Retina (tissue), 1 donor: ENCODE data around the gene DYRK1A.

Experiments
- DNase-seq: peaks from one replicate; pipeline ENCODE4 v3.0.0-alpha.2; 2016

Gene DYRK1A

DNA sequence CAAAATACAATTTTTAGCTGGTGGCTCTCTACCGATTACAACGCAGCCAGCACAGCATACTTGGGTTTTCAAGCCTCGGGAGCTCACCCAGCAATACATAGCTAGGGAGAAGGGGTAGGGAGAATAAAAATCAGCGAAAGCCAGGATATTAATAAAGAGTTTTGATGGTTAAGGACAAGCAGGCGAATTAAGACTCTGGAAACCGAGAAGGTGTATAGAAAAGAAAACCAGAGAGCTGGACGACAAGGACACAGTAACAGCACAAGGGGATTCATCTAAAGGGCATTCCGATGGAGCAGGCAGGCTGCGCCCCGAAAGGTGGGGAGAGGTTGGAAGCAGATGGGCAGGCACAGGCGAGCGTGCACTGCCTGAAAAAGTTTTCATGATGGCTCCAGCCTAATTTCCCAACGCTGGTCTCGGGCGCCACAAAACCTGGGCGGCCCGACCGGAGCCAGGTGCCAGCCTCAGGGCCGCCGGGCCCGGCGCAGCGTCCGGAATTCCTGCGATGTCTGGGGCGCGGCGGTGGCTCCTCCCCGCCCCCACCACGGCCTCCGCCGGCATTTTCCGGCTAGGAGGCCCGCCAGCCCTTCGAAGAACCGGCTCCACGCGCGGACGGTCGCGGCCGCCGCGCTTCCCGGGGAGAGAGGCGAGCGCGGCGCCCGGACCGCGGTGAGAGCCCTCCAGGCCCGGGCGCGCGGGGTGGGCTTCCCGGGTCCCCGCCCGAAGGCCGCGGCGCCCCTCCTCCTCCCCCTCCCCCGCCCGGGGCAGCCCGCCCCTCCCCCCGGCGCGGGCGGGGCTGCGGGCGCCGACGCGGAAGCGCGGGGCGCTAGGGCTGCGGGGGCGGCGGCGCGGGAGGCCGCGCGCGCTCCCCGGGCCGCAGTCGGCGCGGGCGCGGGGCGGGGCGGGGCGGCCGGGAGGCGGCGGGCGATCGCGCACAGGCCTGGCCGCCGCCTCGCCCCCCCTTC, 774 bp upstream of the DYRK1A start:
- peak; percentile 88 for DNase-seq

- no peak for DNase-seq
These were observed 746 bp downstream of the DYRK1A start for GRCh38 chr21:37367336-37367702.

DNA sequence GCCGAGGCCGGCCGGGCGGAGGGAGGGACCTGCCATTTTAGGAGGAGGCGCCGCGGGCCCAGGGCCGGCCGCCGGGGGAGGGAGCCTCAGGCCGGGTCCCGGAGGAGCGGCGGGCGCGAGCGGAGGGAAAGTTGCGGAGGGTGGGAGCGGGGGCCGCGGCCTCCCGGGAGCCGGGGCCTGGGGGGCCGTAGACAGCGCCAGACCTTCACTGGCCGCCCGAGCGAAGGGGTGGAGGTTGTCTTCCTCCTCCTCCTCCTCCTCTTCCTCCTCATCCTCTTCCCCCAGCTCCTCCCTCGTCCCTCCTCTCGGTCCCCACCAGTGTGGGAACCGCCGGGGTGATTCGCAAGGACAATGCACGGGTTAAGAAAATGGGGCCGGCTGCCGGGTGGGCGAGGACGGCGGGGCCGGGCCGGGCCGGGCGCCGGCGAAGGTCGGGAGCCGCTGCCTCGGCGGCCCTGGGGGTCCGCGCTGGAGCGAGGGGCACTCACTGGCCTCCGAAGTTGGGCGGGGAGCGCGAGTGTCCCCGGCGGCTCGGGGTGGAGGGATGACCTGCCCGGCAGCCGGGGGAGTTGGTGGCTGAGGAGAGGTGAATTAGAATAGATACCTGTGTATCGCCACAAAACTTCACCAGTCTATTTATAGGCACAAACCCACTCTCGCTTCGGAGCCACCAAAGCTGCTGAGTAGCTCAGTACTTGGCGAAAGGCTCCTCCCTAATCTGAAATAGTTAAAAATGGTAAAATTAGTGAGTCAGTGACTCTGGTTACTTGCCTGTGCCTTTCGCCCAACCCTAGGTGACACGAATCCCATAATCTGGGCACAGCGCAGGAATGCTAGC, 1.3 kb downstream of the DYRK1A start:
- DNase-seq = peak; percentile 34

- no peak for DNase-seq
These were observed 2.1 kb downstream of the DYRK1A start for GRCh38 chr21:37368541-37369279.

DNA sequence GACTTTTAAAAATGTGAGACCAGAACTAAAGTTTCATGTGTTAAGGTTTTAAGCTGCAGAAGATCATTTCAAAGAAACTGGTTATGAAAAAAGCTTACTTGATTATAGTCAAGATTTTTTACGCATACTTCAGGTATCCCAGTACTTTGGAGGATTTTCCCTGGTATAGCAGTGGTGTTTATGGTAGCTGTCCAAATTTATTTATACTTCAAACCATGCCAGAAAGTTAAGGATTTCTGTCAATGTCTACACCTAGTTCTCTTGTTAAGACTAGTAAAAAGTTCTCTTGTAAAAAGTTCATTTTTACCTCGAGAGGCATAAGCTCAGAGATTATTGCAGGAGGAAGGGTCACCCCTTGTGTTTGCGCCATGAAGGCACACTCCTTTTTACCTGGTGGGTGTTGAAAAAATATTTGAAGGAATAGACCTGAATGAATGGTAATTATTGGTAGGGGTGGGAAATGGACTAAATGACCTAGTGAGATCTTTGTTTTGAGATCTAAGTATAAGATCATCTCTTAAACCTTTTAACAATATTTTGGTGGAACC, 2.8 kb downstream of the DYRK1A start:
- DNase-seq = no peak

DNA sequence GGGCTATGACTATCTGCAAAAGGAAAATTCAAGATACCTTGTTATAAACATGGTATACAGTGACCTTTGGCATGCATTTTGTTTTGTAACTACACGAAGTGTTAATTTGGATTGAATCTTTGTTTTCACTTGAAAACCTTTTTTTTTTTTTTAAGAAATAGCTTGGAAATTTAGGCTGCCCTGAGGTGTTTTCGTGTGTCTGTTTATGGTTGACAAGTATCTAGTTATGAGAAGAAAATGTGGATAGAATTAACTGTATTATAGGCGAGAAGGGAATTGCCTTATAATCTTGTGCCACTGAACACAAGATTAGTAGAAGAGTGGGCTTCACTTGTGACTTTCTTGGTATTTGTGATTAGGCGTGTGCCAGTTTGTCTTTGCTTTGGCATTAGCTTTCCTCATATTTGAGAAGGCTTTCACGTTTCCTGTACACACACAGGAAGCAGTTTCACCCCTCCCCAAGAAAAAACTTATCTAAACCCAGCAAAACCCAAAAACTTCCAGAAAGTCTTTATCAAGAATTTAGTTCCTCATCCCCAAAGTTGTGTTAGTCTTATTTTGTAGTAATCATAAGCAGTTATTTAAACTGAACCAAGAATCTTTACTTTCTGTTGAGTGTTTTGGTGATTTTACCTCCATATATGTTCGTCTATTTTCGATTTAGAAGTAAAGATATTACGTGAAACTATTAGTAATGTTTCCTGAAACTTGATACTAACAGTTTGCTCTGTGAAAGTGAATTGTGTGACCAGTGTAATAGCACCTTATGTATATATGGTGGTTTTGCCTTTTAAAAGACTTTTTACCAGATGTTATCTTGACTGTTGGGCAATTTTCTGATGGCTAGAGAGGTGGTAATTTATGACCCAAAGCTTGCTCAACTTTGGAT, 3.8 kb downstream of the DYRK1A start:
- DNase-seq = no peak

GRCh38 chr21:37371041-37371397, 4.4 kb downstream of the DYRK1A start:
- DNase-seq = no peak

GRCh38 chr21:37372127-37372731, 5.7 kb downstream of the DYRK1A start:
- no peak for DNase-seq

- DNase-seq = no peak
These were observed 6.4 kb downstream of the DYRK1A start for GRCh38 chr21:37372951-37373350.

GRCh38 chr21:37373539-37373938, 7.0 kb downstream of the DYRK1A start:
- DNase-seq = no peak

- no peak for DNase-seq
These were observed 7.5 kb downstream of the DYRK1A start for GRCh38 chr21:37374027-37374426.

- DNase-seq = no peak
These were observed 9.4 kb downstream of the DYRK1A start for GRCh38 chr21:37375866-37376574.

DNA sequence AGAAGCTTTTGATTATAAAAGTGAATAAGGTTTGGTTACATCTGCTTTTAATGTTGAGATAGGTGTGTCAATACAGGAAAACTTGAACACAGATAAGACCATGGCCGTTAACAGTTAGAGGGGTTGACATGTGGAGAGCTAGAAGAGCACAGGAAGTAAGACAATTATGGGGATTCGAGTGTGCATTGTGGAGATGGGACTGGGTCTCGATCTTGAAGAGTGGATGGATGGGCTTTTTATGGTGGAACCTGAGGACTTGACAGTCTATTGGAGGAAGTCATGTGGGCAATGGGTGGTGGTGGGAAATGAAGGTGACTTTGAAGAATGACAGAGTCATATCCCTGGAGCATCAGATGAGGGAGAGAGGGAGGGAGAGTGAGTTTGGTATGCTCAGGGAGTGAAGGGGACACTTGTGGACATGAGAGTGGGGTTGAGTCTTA, 12.1 kb downstream of the DYRK1A start:
- no peak for DNase-seq

GRCh38 chr21:37380349-37381323, 14.1 kb downstream of the DYRK1A start:
- DNase-seq = no peak

DNA sequence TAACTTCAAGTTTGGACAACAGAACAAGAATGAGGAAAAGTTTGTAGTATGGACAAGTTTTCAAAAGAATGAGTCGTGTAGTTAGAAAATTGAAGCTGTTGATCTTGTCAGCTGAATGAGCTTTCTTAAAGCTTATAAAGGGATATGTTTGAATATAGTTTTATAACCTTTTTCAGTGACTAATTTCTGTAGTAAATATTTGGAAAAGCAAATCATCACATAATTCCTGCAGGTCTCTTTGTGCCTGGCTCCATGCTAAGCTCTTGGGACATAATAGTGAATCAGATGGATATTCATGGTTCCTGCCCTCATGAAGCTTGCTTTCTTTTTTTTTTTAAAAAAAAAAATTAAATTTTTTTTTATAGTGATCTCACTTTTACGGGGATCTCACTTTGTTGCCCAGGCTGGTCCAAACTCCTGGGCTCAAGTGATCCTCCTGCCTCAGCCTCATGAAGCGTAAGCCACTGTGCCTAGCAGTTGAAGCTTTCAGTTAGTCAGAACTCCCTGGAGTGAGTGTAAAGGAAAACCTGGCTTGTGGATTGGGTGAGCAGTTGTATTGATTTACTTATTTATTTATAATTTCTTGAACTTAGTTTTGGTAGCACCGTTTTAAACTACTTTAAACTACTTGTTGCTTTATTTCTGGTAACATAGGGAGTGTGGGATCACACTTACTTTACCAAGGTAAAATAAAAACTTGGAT, 15.5 kb downstream of the DYRK1A start:
- DNase-seq = no peak

- DNase-seq = no peak
These were observed 16.5 kb downstream of the DYRK1A start for GRCh38 chr21:37383086-37383485.

DNA sequence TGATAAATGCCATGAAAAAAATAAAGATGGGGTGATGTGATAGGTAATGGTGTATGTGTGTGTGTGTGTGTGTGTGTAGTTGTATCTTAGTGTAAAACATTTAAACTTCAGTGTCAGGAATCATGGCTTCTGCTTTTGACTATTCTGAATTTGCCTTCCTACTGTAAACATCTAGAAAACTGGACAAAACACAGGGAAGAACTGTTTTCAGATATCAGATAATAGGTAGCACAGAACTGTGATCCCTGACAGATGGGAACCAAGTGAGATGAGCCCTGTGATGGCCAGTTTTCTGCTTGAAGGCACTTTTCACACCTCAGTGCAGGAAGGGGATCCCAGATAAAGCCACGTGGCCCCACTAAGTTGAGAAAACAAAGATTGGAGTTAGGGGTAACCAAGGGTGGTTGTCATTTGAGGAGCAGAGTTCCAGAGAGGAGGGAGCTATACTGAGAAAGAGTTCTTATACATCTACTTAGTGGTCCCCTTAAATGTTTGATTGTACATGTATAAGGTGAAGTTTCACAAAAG, 17.3 kb downstream of the DYRK1A start:
- no peak for DNase-seq

DNA sequence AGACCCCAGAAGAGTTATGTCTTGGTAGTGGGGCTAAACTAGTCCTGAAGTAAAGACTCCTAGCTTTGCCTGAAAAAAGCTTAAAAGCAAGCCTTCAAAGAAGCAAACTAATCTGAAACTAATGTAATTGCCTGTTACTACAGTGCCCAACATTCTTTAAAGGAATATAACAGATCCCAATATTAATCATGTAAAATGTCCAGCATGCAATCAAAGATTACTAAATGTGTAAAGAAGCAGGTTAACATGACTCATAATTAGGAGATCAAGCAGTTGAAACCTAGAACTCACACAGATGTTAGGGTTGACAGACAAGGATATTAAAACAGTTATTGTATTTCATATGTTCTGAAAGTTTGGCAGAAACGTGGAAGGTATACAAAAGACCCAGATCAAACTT, 17.8 kb downstream of the DYRK1A start:
- no peak for DNase-seq
